Stimulated activated CD4-positive, alpha-beta T cell treated with anti-CD3 and anti-CD28 coated beads, Interleukin-15, amount 100 ng/mL, for 24 hours (primary cell): ENCODE results near the gene MX1.
A peak's percentile ranks its signal among the peaks of the same experiment; 100 is the strongest.

Source experiments
- DNase-seq: peaks from one replicate; pipeline ENCODE4 v3.0.0-alpha.2; 2020

The MX1 gene

DNA sequence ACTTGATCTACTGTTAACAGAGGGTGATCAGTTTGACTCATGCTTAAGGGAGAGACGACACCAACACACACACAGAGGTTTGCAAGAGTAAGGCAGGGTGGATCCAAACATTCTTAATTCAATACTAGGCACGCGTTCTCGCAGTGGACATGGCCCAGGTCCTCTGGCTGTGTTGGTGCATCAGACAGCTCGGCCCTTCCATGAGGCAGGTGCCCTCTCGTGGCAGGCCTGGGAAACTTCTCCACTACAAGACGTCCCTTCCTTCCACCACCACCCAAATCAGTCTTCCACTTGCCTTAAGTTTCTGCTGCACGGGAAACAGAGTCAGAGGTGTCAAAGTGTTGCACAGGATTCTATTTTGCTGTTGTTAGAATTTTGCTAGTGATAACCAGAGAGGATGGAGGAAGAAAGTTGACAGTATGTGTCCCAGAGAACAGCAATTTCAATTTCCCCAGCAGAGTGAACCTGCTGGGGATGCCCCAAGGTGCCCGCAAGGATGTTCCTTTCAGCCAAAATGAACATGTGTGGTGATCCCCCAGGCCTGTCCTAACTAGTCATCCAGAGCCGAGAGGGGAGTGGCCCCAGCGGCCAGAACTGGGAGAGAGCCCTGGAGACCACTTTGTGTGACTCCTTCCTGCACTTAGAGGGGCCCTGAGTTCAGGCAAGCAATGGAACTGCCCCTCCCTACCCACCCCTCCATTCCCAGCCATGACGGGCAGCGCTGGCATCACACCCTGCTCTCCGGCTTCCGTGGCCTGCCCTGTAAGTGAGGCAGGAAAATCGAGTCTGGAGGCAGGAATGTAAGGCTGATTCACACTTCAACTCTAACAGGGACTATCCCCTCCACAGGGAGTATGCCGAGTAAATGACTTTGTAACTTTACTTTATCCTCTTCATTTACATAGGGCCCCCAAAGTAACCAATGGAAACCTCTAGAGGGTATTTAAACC is 34.8 kb downstream of the MX1 start:
- DNase-seq = peak; percentile 73

DNA sequence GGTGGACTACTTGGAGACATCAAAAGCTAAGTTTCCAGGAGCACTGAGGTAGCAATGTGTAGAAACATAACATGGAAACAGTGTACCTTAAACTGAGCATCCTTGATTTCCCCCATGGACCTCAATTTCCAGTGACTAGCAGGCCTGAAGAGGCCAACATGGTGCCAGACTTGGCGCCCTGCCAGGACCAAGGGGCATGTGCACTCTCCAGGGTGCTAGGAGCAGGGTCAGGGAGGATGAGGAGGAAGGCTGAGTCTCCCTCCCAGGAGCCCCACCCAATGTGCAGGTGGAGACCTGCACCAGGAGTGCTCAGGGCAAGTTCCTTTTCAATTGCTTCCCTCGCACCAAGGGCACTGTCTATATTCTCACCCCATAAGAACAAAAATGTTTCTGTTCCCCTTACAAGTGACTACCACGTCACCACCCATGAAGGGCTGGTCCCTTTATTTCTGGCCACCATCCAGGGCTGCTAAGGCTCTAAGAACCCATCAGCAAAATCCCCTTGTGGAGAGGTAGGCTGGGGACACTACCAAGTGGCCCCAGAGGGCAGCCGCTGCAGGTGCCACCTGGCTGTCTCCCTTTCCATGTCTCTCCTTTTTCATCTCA is 39.2 kb downstream of the MX1 start:
- DNase-seq = no peak

DNA sequence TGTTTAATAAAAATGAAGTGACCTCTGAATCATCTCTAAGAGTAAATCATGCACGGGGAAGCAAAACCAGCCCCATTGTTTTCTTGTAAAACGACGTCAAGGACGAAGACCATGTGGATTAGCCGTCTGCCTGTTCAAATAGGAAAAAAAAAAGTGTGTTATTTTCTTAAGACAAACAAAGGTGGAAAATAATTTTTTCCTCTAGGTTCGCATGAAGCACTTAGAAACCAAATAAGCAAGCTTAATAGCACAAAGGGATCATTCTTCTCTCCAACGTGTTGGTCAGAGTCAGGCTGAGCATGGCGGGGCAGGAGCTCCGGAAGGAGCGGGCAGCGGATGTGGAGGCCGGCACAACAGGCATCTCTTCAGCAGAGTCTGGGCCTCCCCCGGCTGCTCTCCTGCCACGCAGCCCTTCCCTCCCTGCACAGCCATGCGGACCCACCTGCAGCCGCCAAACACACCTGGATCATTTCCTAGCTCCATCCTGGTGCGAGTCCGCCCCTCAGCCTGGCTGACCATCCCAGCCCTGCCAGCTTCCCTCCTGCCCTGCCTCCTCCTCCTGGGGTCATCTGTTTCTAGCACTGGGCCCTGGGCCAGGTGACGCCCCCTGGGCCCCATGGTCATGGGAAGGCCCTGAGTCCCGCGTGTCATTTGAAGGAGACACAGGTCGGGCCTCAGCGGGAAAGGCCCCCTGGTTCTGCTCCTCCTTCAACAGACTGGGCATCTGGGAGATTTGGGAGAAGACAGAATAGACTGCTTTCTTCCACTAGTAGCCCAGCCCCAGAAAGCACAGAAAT is 40.2 kb downstream of the MX1 start:
- no peak for DNase-seq

DNA sequence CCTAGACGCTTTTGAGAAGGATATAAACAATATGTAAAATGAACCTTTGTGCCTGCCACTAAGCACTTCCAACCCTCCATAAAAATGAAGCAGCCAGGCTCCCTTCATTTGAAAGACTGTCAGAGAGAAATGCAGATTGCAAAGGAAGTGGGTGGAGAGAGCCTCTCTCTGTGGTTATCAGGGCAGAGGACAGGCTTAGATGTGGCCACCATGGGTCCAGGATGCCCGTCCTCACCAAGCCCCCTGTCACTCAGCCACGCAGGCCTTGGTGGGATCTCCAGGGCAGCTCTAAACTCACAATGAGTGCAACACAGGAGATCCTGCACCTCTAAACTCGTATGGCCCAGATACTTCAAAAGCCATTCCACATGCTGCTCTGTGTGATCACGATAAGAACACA is 44.0 kb downstream of the MX1 start:
- no peak for DNase-seq

DNA sequence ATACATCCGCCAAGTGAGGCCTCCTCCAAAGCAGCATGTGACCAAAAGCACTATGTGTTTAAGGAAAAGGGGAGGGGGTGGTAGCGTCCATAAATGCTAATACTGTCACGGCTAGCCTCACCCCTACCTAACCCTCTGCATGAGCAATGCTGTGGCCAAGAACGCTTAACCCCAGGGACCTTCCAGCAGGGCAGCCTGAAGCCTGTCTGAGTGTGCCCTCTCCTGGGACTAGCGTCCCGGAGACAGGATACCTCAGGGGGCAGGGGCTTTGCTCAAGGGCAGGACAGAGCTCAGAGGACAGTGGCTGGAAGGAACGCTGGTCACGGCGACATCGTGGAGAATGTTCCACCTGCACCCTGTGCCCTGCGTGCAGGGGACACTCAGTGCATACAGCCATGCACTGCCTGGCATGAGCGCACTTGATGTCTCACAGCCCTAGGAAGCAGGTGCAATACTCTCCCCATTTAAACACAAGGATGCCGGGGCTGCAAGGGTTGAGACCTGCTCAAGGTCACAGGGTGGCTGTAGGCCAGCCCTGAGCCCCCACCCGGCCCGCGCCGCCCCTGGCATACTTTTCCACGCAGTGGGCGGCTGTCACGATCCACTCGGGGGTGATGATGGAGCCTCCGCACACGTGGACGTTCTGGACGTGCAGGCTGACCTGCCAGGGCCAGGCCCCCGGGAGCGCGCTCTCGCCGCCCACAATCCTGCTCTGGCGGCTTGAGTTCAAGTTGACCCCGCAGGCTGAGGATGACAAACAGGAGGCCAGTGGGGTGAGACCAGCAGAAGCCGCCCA is 46.9 kb downstream of the MX1 start:
- no peak for DNase-seq

DNA sequence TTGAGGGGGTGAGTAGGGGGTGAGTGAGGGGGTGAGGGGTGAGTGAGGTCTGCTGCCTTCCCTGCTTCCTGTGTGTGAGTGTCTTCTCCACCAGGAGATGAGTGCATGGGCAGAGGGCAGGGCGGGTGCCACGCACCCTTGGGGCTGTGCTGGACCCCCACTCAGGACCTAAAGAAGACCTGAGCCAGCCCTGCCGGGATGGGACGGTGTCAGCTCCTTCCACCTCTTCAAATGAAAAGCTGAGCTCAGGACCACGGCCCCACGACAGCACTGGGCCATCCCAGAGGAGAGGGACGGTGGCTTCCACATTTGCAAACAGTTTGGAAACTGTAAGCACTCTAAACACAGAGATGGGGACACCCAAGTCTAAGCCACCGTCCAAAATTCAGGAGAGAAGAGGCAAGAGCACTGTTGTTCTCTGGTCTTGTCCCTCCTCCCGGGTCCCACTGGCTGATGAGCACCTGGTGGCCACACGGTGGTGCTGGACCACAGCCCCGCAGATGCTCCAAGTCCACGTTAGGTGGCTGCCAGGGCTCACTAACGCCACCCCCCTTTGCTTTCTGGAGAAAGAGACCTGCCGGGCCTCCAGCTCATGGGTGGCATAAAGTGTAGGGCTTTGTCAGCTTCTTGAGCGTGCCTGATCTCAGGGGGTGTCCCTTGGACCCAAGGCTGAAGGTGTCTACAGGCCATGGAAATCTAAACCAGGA is 49.8 kb downstream of the MX1 start:
- DNase-seq = no peak

DNA sequence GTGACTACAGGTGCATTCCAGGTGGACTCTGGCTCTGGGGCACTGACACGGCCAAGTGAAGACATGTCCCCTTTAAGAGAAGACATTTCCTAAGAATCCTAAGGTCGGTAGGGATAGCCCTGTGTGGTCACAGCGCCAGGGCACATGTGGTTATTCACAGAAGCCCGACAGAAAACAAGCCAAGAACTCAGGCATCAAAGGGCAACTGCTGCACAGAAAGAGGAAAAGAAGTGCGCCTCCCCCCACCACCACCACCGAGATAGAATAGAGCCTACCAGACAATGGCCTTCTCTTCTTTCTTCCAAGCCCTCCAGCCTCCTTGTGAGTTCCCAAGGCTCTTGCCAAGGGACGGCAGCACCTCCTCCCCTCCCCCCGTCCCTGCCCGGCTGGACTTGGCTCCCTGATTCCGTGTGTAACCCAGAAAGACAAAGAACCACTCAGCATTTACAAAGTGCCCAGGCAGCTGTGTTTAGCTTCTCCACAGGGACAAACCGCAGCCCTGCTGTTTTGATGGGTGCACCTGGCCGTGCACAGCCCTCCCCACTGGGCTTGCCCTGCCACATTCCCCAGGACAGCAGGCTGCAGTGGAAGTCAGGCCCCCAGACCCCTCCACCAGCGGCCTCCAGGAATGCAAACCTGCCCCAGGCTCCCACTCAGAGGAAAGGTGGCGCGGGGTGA is 51.7 kb downstream of the MX1 start:
- no peak for DNase-seq

DNA sequence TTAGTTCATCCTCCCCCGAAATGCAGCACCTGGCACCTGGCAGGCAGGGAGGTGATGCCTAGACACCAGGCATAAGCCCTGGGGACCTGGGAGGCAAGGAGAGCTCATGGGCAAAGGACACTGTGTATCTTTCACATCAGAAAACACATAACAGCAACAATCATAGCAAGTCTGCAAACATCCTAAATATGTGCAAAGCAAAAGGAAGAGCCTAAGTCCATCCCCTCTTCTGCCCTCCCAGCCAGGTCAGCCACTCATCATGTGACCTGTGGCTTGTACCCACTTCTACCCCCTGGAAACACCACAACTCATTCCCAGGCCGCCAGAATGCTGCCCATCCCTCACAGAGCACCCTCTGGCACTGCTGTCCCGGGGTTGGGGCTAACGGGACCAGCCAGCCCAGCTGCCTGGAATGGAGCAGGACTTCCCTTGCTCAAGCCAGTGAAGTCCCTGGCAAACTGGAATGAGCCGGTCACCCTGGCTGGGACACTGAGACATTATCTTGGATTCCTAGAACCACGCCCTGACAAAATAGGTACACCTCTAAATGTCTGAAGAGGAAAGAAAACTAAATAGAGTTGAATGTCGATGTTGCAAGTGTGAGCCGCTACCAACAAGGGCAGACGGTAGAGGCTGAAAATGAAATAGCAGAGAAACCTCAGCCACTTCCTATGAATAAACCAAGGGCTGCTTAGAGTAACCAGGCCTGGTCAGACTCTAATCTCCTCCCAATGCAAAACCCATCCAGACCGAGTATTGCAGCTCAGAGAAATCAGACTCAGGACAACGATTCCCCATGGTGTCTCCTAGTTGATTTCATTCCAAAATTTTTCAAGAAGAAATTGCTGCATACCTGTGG is 52.5 kb downstream of the MX1 start:
- DNase-seq = no peak

DNA sequence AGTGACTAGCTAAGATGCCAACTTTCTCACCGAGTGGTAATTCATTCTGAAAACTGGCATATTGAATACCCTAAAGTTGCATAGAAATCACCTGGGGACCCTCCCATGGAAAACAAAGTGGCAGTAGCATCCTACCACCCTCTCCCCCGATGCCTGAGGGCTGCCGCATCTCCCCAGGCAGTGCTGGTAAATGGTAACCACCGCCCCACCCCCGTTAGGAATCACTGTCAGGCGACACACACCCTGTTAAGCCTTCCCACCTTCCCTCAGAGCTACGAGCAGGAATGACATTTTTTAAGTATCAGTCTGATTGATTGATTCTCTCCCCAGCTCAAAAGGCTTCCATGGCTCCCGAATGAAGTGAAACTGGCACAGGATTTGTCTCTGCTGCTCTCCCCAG is 53.6 kb downstream of the MX1 start:
- no peak for DNase-seq

DNA sequence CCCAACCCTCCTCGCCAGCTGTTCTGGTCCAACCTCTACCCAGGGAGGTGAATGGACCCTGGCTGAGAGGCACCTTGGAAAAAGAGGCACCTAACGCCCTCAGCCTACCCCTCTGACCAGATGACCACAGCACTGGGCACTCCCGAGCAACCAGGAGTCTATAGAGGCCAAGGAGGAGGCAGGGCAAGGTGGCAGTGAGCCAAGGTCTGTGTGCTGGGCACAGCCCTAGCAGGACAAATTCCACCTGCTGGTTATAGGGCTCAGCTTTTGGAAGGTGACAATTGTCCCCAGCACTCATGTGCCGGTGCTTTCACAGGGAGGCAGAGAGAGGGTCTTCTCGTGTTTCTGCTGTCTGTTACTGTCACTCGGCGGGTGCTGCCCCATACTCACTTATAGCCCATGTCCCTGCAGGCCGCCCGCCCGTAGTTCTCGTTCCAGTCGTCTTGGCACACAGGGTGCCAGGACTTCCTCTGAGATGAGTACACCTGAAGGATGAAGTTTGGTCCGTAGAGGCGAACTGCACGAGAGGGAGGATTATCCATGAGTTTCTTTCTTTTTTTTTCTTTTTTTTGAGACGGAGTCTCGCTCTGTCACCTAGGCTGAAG is 54.1 kb downstream of the MX1 start:
- DNase-seq = no peak

DNA sequence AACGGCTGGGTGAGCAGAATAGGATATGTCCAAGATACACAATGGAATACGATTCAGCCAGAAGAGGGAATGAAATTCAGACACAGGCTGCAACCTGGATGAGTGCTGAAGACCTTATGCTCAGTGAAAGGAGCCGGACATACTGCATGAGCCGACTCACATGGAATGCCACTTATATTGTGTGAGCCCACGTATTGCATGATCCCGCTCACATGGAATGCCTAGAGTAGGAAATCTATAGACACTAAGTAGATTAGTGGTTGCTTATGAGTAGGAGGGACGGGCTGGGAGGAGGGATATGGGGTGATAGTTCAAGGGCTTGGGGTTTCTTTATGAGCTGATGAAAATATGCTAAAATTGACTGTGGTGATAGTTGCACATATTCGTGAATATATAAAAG is 55.2 kb downstream of the MX1 start:
- DNase-seq = no peak

DNA sequence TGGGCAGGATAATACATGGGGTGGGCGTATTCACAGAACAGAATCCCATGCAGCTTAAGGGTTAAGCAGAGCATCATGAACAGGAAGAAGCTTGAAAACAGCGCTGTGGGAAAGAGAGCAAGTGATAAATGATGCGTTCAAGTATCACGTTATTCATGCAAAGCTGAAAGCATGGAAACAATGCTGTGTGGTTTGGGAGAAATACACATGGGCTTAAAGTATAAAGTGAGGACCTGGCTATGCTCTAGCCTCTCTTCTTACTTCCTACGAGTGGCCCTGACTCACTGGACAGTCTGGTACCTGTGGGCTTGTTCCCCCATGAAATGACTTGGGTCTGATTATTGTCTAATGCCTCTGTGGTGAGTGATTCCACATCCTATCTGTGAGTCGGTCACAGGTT is 56.3 kb downstream of the MX1 start:
- DNase-seq = no peak

DNA sequence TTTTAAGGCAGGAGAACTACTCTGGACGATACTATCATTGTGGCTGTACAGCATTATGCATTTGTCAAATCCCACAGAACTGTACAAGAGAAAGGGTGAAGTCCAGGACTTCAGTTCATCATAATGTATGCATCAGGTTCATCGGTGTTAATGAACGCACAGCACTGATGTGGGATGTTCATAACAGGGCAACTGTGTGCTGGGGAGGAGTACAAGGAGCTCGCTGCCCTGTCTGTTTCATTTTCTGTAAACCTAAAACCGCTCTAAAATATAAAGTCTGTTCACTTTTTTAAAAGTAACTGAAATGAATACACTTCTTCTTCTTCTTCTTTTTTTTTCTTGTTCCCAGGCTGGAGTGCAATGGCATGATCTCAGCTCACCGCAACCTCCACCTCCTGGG is 56.9 kb downstream of the MX1 start:
- DNase-seq = no peak

DNA sequence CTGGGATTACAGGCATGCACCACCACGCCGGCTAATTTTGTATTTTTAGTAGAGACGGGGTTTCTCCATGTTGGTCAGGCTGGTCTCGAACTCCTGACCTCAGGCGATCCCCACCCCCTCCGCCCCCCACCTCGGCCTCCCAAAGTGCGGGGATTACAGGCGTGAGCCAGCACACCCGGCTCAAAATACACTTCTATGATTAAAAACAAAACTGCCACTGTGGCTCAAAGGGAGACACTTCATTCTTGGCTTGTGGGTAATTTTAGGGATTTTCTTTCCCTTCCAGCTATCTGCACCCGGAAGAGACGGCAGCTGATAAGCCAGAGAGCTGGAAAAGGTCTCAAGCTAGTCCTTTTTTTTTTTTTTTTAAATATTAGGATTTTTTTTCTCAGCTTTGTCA is 57.4 kb downstream of the MX1 start:
- DNase-seq = no peak

DNA sequence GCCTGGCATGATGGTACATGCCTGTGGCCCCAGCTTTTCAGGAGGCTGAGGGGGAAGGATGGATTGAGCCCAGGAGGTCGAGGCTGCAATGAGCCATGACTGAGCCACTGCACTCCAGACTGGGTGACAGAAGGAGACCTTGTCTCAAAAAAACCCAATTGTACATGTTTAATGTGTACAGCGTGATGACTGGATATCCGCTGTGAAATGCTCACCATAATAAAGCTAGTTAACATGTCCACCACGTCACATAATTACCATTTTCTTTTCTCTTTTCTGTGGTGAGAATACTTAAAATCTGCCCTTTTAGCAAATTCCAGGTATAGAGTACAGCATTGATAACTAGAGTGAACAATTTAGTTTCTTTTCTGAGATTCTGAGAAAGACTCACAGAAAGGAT is 57.9 kb downstream of the MX1 start:
- DNase-seq = no peak

DNA sequence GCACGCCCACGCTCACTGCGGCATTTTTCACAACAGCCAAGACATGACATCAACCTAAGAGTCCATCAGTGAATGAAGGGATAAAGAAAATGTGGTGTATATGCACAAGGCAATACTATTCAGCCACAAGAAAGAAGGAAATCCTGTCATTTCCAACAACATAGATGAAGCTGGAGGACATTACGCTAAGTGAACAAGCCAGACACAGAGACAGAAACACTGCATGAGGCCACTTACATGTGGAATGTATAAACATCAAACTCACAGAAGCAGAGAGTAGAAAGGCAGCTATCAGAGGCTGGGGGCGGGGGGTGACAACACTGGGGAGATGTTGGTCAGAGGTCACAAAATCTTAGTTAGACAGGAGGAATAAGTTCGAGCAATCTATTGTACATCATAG is 61.0 kb downstream of the MX1 start:
- DNase-seq = no peak

DNA sequence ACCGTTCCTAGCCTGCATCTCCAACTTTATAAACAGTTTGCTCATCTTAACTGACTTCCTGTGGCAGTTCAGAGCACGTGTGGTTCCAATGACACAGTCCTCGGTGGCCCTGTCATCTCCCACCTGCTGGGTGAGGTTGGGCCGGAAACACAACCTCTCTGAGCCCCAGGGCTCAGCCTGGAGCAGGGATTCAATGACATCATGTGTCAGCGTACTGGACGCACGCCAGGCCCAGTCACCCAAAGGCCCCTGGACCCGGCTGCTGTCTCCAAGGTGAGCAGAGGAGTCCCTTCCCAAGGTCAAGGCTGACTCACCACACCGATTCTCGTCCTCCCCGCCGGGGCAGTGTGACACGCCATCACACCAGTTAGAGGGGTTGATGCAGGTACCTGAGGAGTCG is 62.0 kb downstream of the MX1 start:
- DNase-seq = no peak

DNA sequence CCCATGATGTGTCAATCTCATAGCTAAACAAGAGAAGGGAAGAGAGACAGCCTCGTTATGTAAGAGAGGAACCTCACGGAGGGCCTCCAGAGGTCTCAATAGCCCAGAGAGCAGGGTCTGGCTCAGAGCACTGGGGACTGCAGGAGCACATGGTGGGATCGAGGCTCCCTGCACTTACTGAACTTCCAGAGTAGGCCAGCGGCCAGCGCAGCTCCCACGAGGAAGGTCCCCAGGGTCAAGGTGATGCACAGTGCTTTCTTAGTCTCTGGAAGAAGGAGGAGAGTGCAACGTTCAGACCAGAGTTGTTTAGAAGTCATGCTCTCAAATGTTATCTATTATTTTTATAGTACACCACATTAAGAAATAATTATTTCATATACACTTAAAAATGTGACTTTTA is 63.3 kb downstream of the MX1 start:
- no peak for DNase-seq

DNA sequence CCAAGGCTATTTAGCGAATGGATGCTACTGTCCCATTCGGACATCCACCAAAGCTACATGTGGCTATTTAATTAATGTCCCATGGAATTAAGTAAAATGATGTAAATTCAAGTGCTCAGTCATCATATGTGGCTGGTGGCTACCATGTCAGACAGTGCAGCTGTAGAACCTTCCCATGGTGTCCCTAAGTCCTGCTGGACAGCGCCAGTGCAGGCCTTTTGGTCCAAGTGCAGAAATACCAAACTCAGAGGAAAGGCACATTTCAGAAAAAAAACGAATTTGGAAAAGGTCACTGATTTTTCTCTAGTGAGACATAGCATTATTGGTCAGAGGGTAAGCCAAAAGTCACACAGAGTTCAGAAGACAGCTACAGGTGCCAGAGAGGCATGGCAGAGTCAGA is 64.3 kb downstream of the MX1 start:
- no peak for DNase-seq

DNA sequence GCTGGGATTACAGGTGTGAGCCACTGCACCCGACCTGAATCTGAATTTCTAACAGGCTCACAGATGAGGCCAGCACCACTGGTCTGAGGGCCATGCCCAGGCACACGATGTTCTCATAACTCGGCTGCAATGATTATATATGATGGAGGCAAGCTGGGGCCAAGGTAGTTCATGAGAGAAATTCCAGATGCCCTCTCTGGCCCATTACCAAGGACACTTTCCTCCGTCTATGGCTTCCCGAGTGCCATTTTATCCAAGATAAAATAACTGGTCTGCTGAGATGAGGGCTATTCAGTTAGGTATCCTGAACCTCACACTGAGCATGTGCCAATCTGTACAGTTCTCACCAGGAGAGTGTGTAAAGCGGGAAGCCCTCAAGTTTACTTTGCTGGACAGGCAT is 65.4 kb downstream of the MX1 start:
- DNase-seq = no peak
